HL-60 (cell line): ENCODE results near the gene SYCE3.

Source experiments
- CTCF ChIP-seq: IDR thresholded peaks from one replicate; pipeline ENCODE4 v1.5.1; 2011; ENCODE audit warnings: low read length, control low read depth, inconsistent platforms; ENCODE audit not compliant: insufficient read depth
- POLR2AphosphoS5 ChIP-seq: IDR thresholded peaks from 2 replicates; pipeline ENCODE4 v1.6.1; 2012; ENCODE audit warnings: low read depth
- REST ChIP-seq: IDR thresholded peaks from 2 replicates; pipeline ENCODE4 v1.6.1; 2012; ENCODE audit warnings: low read depth; ENCODE audit not compliant: insufficient replicate concordance

- TF ChIP-seq CTCF = no peak
- no peak for TF ChIP-seq REST
- TF ChIP-seq POLR2AphosphoS5 = no peak
These were observed 49.5 kb downstream of the SYCE3 start for GRCh38 chr22:50513175-50513574.
